Calu3 (cell line): Measurements from ENCODE around the gene STAMBP. TPM values are rescaled to one million over a fixed set of nuclear protein-coding genes. Genes with fewer than 3 reads are reported as not detected.

Experiments used
- BruUV-seq: library from RNA; stranded (reverse); fragments of 400-500 nt; replicated peaks from 2 replicates; lab custom pipeline; 2021; lab: Mats Ljungman, UMichigan
- CTCF ChIA-PET: fragments of 300-600 bp; sonication (Branson Sonifier 250); formaldehyde crosslinking; loops from one replicate; lab custom pipeline; 2022; ENCODE audit warnings: antibody characterized with exemption; lab: Charles Lee
- DNase-seq: peaks from one replicate; pipeline ENCODE4 v3.0.0; 2022
- H3K27ac Mint-ChIP-seq: one replicate; pipeline ENCODE4 v1.8.0; 2022; ENCODE audit warnings: mixed read lengths; ENCODE audit not compliant: unreplicated experiment
- H3K27me3 Mint-ChIP-seq: one replicate; pipeline ENCODE4 v1.8.0; 2022; ENCODE audit warnings: mixed read lengths; ENCODE audit not compliant: unreplicated experiment
- H3K36me3 Mint-ChIP-seq: one replicate; pipeline ENCODE4 v1.8.0; 2022; ENCODE audit warnings: mild to moderate bottlenecking, moderate library complexity, mixed read lengths; ENCODE audit not compliant: insufficient read depth, unreplicated experiment
- H3K4me1 Mint-ChIP-seq: one replicate; pipeline ENCODE4 v1.8.0; 2022; ENCODE audit warnings: mild to moderate bottlenecking, low read depth, mixed read lengths; ENCODE audit not compliant: unreplicated experiment
- H3K4me3 Mint-ChIP-seq: one replicate; pipeline ENCODE4 v1.8.0; 2022; ENCODE audit warnings: mild to moderate bottlenecking, low read depth, moderate library complexity, mixed read lengths; ENCODE audit not compliant: unreplicated experiment
- H3K9me3 Mint-ChIP-seq: one replicate; pipeline ENCODE4 v1.8.0; 2022; ENCODE audit warnings: low read depth, mixed read lengths; ENCODE audit not compliant: unreplicated experiment
- intact Hi-C: fragments of 100-400 bp; cut with micrococcal nuclease; formaldehyde crosslinking; loops from one replicate; pipeline ENCODE4 v1.10.0; 2022; ENCODE audit not compliant: unreplicated experiment
- total RNA-seq: library from RNA; stranded (reverse); gene quantifications from 2 replicates; pipeline ENCODE4 v1.2.3, GENCODE V29; 2022
- TF ChIP-seq, protein P1 (sequence below): fragments of 200-600 bp; IDR thresholded peaks from one replicate; pipeline ENCODE4 v1.8.0; 2022; ENCODE audit warnings: antibody characterized with exemption; ENCODE audit not compliant: unreplicated experiment

STAMBP gene
- total RNA-seq, 1 experiment from 2014 or later: 51.9 TPM

DNA sequence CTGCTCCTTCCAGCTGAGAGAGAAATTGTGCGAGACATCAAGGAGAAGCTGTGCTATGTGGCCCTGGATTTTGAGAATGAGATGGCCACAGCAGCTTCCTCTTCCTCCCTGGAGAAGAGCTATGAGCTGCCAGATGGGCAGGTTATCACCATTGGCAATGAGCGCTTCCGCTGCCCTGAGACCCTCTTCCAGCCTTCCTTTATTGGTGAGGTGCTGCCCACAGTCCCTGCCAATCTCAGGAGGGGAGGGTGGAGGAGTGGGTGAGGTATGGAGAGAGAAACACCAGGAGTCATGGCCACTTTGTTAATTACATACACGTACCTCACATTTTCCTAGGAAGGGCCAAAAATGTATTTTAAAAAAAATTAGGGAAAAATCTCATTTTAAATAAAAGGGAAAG is 85.9 kb downstream of the STAMBP start:
- BruUV-seq: no TSS peak

DNA sequence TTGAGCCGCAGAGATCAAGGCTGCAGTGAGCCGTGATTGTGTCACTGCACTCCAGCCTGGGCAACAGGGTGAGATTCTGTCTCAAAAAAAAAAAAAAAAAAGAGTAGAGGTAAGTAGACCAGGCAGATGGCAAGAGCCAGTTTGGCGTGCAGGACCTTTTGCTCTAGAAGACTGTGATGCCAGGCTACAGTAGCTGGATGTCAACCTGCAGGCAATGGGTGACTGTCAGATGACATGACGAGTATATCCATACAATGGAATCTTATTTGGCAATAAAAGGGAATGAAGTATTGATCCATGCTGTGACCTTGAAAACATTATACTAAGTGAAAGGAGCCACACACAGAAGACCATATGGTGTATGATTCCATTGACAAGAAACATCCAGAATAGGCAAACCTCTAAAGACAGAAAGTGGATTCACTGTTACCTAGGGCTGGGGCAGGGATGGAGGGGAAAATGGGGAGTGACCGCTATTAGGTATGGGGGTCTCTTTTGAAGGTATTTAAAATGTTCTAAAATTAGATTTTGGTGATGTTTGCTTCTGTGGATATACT is 86.8 kb downstream of the STAMBP start:
- H3K9me3 Mint-ChIP-seq: no peaks in the 10 kb centered on the region
- no TSS peak for BruUV-seq
- H3K27ac Mint-ChIP-seq: no peak overlapping the region
- no peaks in the 10 kb centered on the region for H3K4me1 Mint-ChIP-seq
- DNase-seq: no peak
- TF ChIP-seq, protein P1, sequence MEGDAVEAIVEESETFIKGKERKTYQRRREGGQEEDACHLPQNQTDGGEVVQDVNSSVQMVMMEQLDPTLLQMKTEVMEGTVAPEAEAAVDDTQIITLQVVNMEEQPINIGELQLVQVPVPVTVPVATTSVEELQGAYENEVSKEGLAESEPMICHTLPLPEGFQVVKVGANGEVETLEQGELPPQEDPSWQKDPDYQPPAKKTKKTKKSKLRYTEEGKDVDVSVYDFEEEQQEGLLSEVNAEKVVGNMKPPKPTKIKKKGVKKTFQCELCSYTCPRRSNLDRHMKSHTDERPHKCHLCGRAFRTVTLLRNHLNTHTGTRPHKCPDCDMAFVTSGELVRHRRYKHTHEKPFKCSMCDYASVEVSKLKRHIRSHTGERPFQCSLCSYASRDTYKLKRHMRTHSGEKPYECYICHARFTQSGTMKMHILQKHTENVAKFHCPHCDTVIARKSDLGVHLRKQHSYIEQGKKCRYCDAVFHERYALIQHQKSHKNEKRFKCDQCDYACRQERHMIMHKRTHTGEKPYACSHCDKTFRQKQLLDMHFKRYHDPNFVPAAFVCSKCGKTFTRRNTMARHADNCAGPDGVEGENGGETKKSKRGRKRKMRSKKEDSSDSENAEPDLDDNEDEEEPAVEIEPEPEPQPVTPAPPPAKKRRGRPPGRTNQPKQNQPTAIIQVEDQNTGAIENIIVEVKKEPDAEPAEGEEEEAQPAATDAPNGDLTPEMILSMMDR: no peak
- intact Hi-C loops: no loop called here
- H3K4me3 Mint-ChIP-seq: no peak overlapping the region
- no peaks in the 10 kb centered on the region for H3K27me3 Mint-ChIP-seq
- CTCF ChIA-PET: interaction anchor here (0.7 kb wide), 1 partner anchor 88 kb away, joined by 4 read pairs; no protein-coding TSS in a partner anchor
- H3K36me3 Mint-ChIP-seq: no peaks in the 10 kb centered on the region

More for the DNA sequence above, 85.9 kb downstream of the STAMBP start:
- no peaks in the 10 kb centered on the region for H3K27me3 Mint-ChIP-seq
- CTCF ChIA-PET: interaction anchor here (0.6 to 0.7 kb wide), 3 partner anchors 11 to 267 kb away, joined by 3 to 6 read pairs (median 3); no protein-coding TSS in a partner anchor
- no peak for DNase-seq
- H3K36me3 Mint-ChIP-seq: no peaks in the 10 kb centered on the region
- intact Hi-C loops: no loop called here
- no peaks in the 10 kb centered on the region for H3K4me1 Mint-ChIP-seq
- no peak overlapping the region for H3K27ac Mint-ChIP-seq
- H3K9me3 Mint-ChIP-seq: no peaks in the 10 kb centered on the region
- TF ChIP-seq, protein P1: no peak
- no peak overlapping the region for H3K4me3 Mint-ChIP-seq

DNA sequence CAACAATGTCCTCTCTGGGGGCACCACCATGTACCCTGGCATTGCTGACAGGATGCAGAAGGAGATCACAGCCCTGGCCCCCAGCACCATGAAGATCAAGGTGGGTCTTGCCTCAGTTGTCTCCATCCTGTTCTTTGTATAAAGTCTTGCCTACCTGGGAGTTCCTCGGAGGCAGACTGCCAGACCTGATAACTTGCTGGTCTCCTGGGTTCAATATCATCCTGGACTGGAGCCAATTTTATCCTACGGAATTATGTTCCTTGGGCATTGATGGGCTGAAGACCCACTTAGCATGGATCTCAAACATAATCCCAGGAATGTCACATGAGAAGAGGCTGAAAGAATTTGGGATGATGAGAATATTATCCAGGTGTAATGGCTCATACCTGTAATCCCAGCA is 87.9 kb downstream of the STAMBP start:
- H3K36me3 Mint-ChIP-seq: no peaks in the 10 kb centered on the region
- H3K4me3 Mint-ChIP-seq: no peak overlapping the region
- H3K27me3 Mint-ChIP-seq: no peaks in the 10 kb centered on the region
- H3K27ac Mint-ChIP-seq: no peak overlapping the region
- H3K9me3 Mint-ChIP-seq: no peaks in the 10 kb centered on the region
- no peak for DNase-seq
- H3K4me1 Mint-ChIP-seq: no peaks in the 10 kb centered on the region
- CTCF ChIA-PET: no interaction called here
- BruUV-seq: no TSS peak
- TF ChIP-seq, protein P1: no peak
- intact Hi-C loops: no loop called here

DNA sequence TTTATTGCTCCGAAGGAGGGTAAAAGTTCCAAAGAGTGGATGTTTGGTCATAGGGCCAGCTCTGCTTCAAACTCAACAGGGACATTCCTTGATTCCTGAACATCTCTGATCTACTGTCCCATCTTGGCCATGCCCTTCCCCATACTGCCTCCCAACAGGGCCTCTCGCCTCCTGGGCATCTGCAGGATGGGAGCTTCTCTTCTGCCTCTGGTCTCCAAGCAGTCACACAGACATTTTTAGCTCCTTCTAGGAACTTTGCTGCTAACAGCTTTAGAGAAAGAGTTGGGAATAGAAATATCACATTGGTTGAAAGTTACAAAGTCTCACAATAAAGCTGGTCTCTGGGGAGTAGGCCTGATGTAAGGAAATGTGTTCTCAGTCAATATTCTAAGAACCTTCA is 88.5 kb downstream of the STAMBP start:
- CTCF ChIA-PET: no interaction called here
- Mint-ChIP-seq H3K27me3 (no peaks in the 10 kb centered on the region), H3K4me3 (no peak overlapping the region), H3K9me3 (no peaks in the 10 kb centered on the region), H3K27ac (no peak overlapping the region), H3K36me3 (no peaks in the 10 kb centered on the region), H3K4me1 (no peaks in the 10 kb centered on the region)
- TF ChIP-seq, protein P1: no peak
- DNase-seq: no peak
- intact Hi-C loops: no loop called here
- BruUV-seq: no TSS peak
